SK-N-SH (cell line): Measurements from ENCODE around the gene MROH2B. TPM values are rescaled to one million over a fixed set of nuclear protein-coding genes. Genes with fewer than 3 reads are reported as not detected.

Experiments
- CTCF ChIA-PET: fragments of 300-600, 350-600 bp; formaldehyde crosslinking; extraction: SDS; loops from one replicate; lab custom pipeline; 2021; lab: Yijun Ruan, JAX
- POLR2A ChIA-PET: fragments of 350-600 bp; sonication (Branson Sonifier 250); formaldehyde crosslinking; extraction: SDS; loops from one replicate; lab custom pipeline; 2020; ENCODE audit warnings: antibody characterized with exemption, inconsistent platforms; lab: Yijun Ruan, JAX
- DNase-seq: peaks from one replicate; pipeline ENCODE4 v3.0.0; 2012
- H2AFZ ChIP-seq: fragments of 200-600 bp; sonication (generic); 2 replicates; pipeline ENCODE4 v1.8.1; 2016; ENCODE audit warnings: antibody characterized with exemption, mild to moderate bottlenecking, low read depth
- H3F3A ChIP-seq: fragments of 200-600 bp; sonication (generic); replicated peaks from 2 replicates; pipeline ENCODE3; 2016; ENCODE audit warnings: antibody characterized with exemption, mild to moderate bottlenecking; ENCODE audit not compliant: insufficient read depth
- H3K27ac ChIP-seq, 2 experiments: fragments of 200-500 bp in 1 of 2; fragments of 200-600 bp in 1 of 2; sonication (Bioruptor generic) in 1 of 2; sonication (generic), shearing (Covaris generic) in 1 of 2; 2 replicates each; pipeline versions ENCODE4 v1.5.1 to v1.6.1; 2014 to 2016; ENCODE audit warnings: low read depth in 2 of 2, inconsistent platforms in 1 of 2, low read length in 1 of 2, mild to moderate bottlenecking in 1 of 2, mixed read lengths in 1 of 2
- H3K27me3 ChIP-seq: fragments of 200-600 bp; sonication (generic), shearing (Covaris generic); 2 replicates; pipeline ENCODE4 v1.6.1; 2016; ENCODE audit warnings: mixed run types; ENCODE audit not compliant: insufficient read depth
- H3K36me3 ChIP-seq, 2 experiments: fragments of 200-500 bp in 1 of 2; fragments of 200-600 bp in 1 of 2; sonication (Bioruptor generic) in 1 of 2; sonication (generic) in 1 of 2; replicated peaks in 1 of 2; 2 replicates each; pipeline versions ENCODE3 to v1.5.1; 2014 to 2016; ENCODE audit warnings: low read length in 1 of 2, mild to moderate bottlenecking in 1 of 2; ENCODE audit not compliant: insufficient read depth in 2 of 2, control insufficient read depth in 1 of 2
- H3K4me1 ChIP-seq, 2 experiments: fragments of 200-500 bp in 1 of 2; fragments of 200-600 bp in 1 of 2; sonication (Bioruptor generic) in 1 of 2; sonication (generic), shearing (Covaris generic) in 1 of 2; 2 replicates each; pipeline versions ENCODE4 v1.5.1 to v1.6.1; 2014 to 2016; ENCODE audit warnings: low read depth in 1 of 2, low read length in 1 of 2, mixed run types in 1 of 2; ENCODE audit not compliant: insufficient read depth in 2 of 2, control insufficient read depth in 1 of 2
- H3K4me2 ChIP-seq: fragments of 200-600 bp; sonication (generic), shearing (Covaris generic); 2 replicates; pipeline ENCODE4 v1.6.1; 2017; ENCODE audit warnings: mixed run types
- H3K4me3 ChIP-seq, 2 experiments: fragments of 200-500 bp in 1 of 2; fragments of 200-600 bp in 1 of 2; sonication (Bioruptor generic) in 1 of 2; sonication (generic), shearing (Covaris generic) in 1 of 2; 2 replicates each; pipeline versions ENCODE4 v1.5.1 to v1.8.1; 2014 to 2016; ENCODE audit warnings: low read depth in 2 of 2, inconsistent platforms in 1 of 2, low read length in 1 of 2, mild to moderate bottlenecking in 1 of 2, mixed read lengths in 1 of 2, moderate library complexity in 1 of 2
- H3K79me2 ChIP-seq: fragments of 200-600 bp; sonication (generic); 2 replicates; pipeline ENCODE4 v1.8.1; 2017; ENCODE audit warnings: mild to moderate bottlenecking; ENCODE audit not compliant: insufficient read depth
- H3K9ac ChIP-seq: fragments of 200-600 bp; sonication (generic); 2 replicates; pipeline ENCODE4 v1.6.1; 2017; ENCODE audit warnings: mixed run types
- H3K9me2 ChIP-seq: fragments of 200-600 bp; sonication (generic); 2 replicates; pipeline ENCODE4 v1.6.1; 2017; ENCODE audit warnings: mixed run types
- H3K9me3 ChIP-seq: fragments of 200-600 bp; sonication (generic); 2 replicates; pipeline ENCODE4 v1.6.1; 2017; ENCODE audit warnings: mixed run types, mild to moderate bottlenecking, moderate library complexity
- H4K20me1 ChIP-seq: fragments of 200-600 bp; sonication (generic); 2 replicates; pipeline ENCODE4 v1.6.1; 2017; ENCODE audit warnings: mild to moderate bottlenecking, mixed run types; ENCODE audit not compliant: insufficient read depth
- CHD2 ChIP-seq: fragments of 150-350 bp; IDR thresholded peaks from 2 replicates; pipeline ENCODE4 v1.6.1; 2018; ENCODE audit warnings: low read length; ENCODE audit not compliant: partially characterized antibody
- CTCF ChIP-seq: fragments of 200-600 bp; sonication (generic); IDR thresholded peaks from 2 replicates; pipeline ENCODE4 v1.6.1; 2017; ENCODE audit warnings: antibody characterized with exemption, mild to moderate bottlenecking, moderate library complexity
- FOXJ3 ChIP-seq: sonication (generic); formaldehyde crosslinking; IDR thresholded peaks from 2 replicates; pipeline ENCODE4 v1.5.1; 2020; ENCODE audit warnings: mild to moderate bottlenecking, missing genetic modification reagents
- FOXM1 ChIP-seq: IDR thresholded peaks from 2 replicates; pipeline ENCODE4 v1.4.0; 2012; ENCODE audit warnings: low read depth, mild to moderate bottlenecking
- MAX ChIP-seq: IDR thresholded peaks from 2 replicates; pipeline ENCODE4 v1.4.0; 2012; ENCODE audit warnings: low read depth
- MEF2A ChIP-seq: IDR thresholded peaks from 2 replicates; pipeline ENCODE4 v1.4.0; 2012; ENCODE audit warnings: low read depth, borderline replicate concordance
- MXI1 ChIP-seq: IDR thresholded peaks from 2 replicates; pipeline ENCODE4 v1.6.1; 2012; ENCODE audit warnings: mild to moderate bottlenecking, low read depth, low read length, improper control_type of control experiment
- NRF1 ChIP-seq: IDR thresholded peaks from 2 replicates; pipeline ENCODE4 v1.6.1; 2012; ENCODE audit warnings: low read depth, mild to moderate bottlenecking, low read length
- PBX3 ChIP-seq: IDR thresholded peaks from 2 replicates; pipeline ENCODE4; 2012
- RAD21 ChIP-seq: IDR thresholded peaks from 2 replicates; pipeline ENCODE4 v1.6.1; 2012; ENCODE audit warnings: mild to moderate bottlenecking, low read length
- REST ChIP-seq: IDR thresholded peaks from 2 replicates; pipeline ENCODE4 v1.6.1; 2012; ENCODE audit warnings: mild to moderate bottlenecking, low read depth, low read length, moderate library complexity
- SMC3 ChIP-seq: IDR thresholded peaks from 2 replicates; pipeline ENCODE4 v1.6.1; 2012; ENCODE audit warnings: low read depth, low read length, improper control_type of control experiment
- TAF1 ChIP-seq: IDR thresholded peaks from 2 replicates; pipeline ENCODE4 v1.6.1; 2012; ENCODE audit warnings: low read depth, mild to moderate bottlenecking, low read length, moderate library complexity, borderline replicate concordance
- TCF12 ChIP-seq: IDR thresholded peaks from 2 replicates; pipeline ENCODE4 v1.4.0; 2012
- TEAD4 ChIP-seq: IDR thresholded peaks from 2 replicates; pipeline ENCODE4 v1.4.0; 2012; ENCODE audit warnings: mild to moderate bottlenecking, borderline replicate concordance; ENCODE audit not compliant: insufficient read depth
- USF1 ChIP-seq: IDR thresholded peaks from 2 replicates; pipeline ENCODE4 v1.4.0; 2012; ENCODE audit warnings: low read depth, borderline replicate concordance
- USF2 ChIP-seq: fragments of 150-350 bp; IDR thresholded peaks from 2 replicates; pipeline ENCODE4 v1.6.1; 2017; ENCODE audit warnings: antibody characterized with exemption, low read length, low read depth, borderline replicate concordance
- WGBS: methylation state at CpG from one replicate; pipeline ENCODE4 v1.1.6; 2017; ENCODE audit warnings: low lambda C conversion rate; 5-methylcytosine and 5-hydroxymethylcytosine counted together
- polyA plus RNA-seq, 3 experiments: library from polyadenylated mRNA; depleted of rRNA; stranded (reverse); fragments of >200 nt; gene quantifications; 2 replicates each; pipeline ENCODE4 v1.2.3, GENCODE V29; 2012

MROH2B gene
- polyA plus RNA-seq, 1 of the 3 experiments (the other 2 are of a cell fraction) = not detected

- H4K20me1 ChIP-seq = no peaks in the 10 kb centered on the region
- H3K4me3 ChIP-seq = no peak overlapping the region
- no peak overlapping the region for H3K9ac ChIP-seq
- H3K9me2 ChIP-seq = no peaks in the 10 kb centered on the region
- H3K27me3 ChIP-seq = no peaks in the 10 kb centered on the region
- ChIA-PET CTCF (no interaction called here), POLR2A (no interaction called here)
- no peak overlapping the region for H3K27ac ChIP-seq
- H3K9me3 ChIP-seq = no peaks in the 10 kb centered on the region
- H3K79me2 ChIP-seq = no peaks in the 10 kb centered on the region
- H3K36me3 ChIP-seq = no peaks in the 10 kb centered on the region
- TF ChIP-seq FOXM1 (no peak), USF1 (no peak), NRF1 (no peak), TAF1 (no peak)
- no peak overlapping the region for H3K4me2 ChIP-seq
- no peaks in the 10 kb centered on the region for H3F3A ChIP-seq
- no peaks in the 10 kb centered on the region for H3K4me1 ChIP-seq
- WGBS = 31% methylated on average over 2 of the region's 2 CpGs
- H2AFZ ChIP-seq = no peak overlapping the region
- DNase-seq = no peak
Measured at GRCh38 chr5:41112486-41113455, 41.6 kb upstream of the MROH2B start.

GRCh38 chr5:41109186-41109585 is 38.0 kb upstream of the MROH2B start:
- H3F3A ChIP-seq = no peaks in the 10 kb centered on the region
- no peaks in the 10 kb centered on the region for H3K9me3 ChIP-seq
- H3K9me2 ChIP-seq = no peaks in the 10 kb centered on the region
- ChIA-PET CTCF (no interaction called here), POLR2A (no interaction called here)
- no peaks in the 10 kb centered on the region for H4K20me1 ChIP-seq
- no peak overlapping the region for H3K4me3 ChIP-seq
- no peak overlapping the region for H2AFZ ChIP-seq
- H3K9ac ChIP-seq = no peak overlapping the region
- no peak for DNase-seq
- H3K36me3 ChIP-seq = no peaks in the 10 kb centered on the region
- H3K27ac ChIP-seq = no peak overlapping the region
- no peaks in the 10 kb centered on the region for H3K27me3 ChIP-seq
- no peak overlapping the region for H3K4me2 ChIP-seq
- no peaks in the 10 kb centered on the region for H3K4me1 ChIP-seq
- H3K79me2 ChIP-seq = no peaks in the 10 kb centered on the region
- TF ChIP-seq TCF12 (no peak), FOXM1 (no peak), REST (no peak), USF2 (no peak), TAF1 (no peak), MXI1 (no peak), PBX3 (no peak), FOXJ3 (CRISPR knock-in tag) (no peak), MAX (no peak), TEAD4 (no peak), CHD2 (no peak), RAD21 (no peak), CTCF (no peak), MEF2A (no peak), SMC3 (no peak)
